GM18507 (cell line): ENCODE measurements around the gene TGFB2.

ENCODE experiments used
- DNase-seq: peaks from one replicate; pipeline ENCODE4 v3.0.0; 2011; ENCODE audit warnings: low read depth; ENCODE audit not compliant: insufficient read length; ENCODE audit errors: extremely low spot score
- FAIRE-seq: peaks from 2 replicates; lab custom pipeline; 2011; peaks lifted over from hg19 to GRCh38; lab: Jason Lieb, UNC

The TGFB2 gene

DNA sequence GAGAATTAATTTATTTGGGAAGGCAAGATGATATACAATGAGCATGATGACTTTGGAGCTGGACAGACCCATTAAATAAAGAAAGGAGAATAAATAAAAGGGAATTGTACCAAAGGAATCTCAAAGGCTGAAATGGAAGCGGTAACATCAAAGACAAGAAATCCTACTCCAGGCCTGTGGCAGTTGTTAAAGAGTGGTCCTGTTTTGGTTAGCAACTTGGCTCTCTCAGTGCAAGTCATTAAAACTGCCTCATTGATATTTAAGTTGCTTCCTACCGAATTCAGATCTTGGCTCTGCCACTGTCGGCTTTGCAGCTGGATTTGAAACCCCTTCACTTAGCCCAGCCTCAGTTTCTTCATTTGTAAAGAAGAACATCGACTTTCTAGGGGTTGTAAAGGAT, 10.1 kb downstream of the TGFB2 start:
- no peak for FAIRE-seq
- no peak for DNase-seq

- DNase-seq, result no peak
- FAIRE-seq, result no peak
These were observed 12.2 kb downstream of the TGFB2 start for GRCh38 chr1:218357211-218357892.

DNA sequence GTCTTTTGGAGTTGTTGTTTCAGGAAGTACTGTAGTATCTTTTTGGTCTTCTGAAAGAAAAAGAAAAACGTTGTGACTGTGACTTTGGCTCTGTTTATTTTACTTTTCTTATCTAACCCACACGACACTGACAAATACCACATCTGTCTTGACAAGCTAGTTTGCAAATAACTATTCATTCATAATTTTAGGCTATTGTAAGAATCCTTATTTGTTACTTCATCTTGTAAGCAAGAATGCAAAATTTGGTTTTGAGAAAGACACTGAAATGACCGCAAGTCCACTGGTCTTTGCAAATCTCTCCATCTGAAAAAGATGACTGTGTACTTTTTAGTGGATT, 12.7 kb downstream of the TGFB2 start:
- FAIRE-seq, result no peak

DNA sequence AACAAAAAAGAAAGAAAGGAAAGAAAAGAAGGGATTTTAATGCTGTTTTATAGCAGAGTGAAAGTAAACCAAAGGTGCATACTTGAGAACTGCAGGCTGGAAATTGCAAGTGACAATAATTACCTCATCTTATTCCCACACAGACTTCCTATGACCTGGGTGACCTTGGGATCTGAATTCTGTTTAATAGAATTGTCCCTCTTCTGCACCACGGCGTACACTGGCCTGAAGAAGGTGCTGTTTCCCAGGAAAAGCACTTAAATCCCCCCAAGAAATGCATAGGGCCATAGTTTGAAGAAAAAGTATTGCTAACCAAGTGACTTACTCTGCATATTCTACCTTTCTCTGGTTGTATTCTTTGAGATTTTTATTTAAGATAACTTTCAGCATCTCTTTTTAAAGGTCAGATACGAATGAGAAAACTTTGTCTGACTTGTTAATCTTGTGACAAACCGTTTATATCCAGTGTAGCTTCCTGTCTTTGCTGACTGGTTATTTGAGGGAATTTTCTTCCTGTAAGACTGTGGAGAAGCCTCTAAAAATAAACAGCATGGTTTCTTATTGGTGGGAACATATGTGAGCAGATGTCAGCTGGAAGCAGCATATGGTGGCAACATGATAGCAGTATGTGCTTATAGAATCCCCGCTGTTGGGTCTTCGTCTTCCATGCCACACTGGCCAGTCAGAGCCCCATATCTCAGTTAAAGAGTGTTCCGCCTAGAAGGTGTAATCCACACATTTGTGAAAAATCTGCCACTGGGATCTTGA, 16.3 kb downstream of the TGFB2 start:
- DNase-seq (no peak), FAIRE-seq (no peak)

More for the DNA sequence above, 12.7 kb downstream of the TGFB2 start:
- no peak for DNase-seq

DNA sequence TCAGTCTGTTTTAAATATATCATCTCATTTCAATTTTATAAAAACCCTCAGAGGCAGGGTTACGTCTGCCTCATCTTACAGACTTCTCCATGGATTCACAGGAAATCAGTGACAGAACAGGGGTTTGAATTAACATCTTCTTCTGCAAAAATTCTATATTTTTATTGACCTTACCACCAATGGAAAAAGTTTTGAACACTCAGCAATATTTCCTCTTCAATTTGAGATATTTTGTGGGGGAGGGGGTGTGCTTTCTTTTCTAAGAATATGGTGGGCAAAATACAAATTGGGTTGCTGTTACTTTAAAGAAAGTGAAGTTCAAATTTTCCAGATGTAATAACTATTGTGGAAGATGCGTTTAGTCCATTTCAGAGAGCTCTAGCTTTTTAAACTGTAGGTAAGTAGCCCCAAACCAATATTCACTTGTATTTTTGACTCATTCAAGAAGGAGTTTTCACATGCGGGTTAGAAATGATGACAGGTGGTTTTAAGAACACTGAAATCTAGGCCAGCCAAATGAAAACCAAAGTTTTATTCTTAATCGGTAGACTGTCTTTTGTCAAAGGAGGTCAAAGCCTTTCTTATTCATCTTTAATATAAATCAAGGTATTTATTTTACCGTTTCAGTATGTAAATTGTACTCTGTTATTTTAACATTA, 17.4 kb downstream of the TGFB2 start:
- DNase-seq, result no peak
- FAIRE-seq, result no peak

DNA sequence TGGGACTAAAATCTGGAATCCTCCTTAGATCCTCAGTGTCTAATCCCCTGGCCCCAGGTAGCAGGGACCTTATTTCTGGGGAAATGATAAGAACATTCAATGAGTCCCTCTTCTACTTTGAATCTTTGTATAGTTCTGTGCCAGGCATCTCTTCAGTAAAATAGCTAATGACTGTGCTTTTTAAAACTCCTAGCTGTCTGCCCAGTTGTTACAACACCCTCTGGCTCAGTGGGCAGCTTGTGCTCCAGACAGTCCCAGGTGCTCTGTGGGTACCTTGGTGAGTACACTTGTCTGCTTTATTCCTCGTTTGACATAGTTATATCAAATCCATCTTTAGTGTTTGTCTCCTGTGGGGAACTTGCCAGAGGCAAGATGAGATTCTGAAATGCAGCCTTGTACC, 18.0 kb downstream of the TGFB2 start:
- DNase-seq (no peak), FAIRE-seq (no peak)

GRCh38 chr1:218364028-218364710, 19.0 kb downstream of the TGFB2 start:
- FAIRE-seq (no peak), DNase-seq (no peak)

DNA sequence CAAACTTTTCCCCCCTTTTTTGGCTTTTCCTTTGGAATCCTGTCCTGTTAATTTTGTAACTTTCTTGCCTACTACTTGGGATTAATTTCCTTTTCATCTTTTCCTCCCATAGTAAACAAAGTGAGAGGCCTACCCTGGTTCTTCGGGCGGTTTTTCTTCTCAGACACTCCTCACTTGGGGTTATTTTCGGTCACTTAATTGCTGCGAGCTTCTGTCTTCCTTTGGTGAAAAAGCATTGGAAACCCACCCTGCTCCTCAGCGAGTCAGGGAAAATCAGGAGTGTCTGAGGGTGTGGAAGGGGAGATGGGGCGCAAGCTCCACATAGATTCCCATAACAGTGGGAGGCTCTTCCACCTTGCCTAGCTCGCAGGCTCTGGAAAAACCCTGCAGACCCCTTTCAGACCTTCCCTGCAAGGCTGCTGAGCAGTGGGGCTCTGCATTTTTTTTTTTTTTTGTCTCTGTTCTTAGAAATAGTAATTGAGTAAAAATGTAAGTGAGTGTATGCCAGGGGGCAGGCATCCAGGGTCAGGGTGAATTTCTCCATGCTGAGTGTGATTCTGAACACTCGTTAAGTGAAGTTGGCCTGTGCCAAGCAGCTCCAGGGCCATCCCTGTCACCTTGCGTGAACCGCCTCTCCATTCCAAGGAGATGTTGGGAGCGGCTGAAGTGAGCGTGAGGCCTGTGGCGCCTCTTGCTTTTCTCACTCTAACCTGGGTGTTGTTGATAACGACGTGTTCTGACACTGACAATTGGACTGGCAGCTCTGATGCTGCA, 20.3 kb downstream of the TGFB2 start:
- FAIRE-seq, result no peak
- no peak for DNase-seq

DNA sequence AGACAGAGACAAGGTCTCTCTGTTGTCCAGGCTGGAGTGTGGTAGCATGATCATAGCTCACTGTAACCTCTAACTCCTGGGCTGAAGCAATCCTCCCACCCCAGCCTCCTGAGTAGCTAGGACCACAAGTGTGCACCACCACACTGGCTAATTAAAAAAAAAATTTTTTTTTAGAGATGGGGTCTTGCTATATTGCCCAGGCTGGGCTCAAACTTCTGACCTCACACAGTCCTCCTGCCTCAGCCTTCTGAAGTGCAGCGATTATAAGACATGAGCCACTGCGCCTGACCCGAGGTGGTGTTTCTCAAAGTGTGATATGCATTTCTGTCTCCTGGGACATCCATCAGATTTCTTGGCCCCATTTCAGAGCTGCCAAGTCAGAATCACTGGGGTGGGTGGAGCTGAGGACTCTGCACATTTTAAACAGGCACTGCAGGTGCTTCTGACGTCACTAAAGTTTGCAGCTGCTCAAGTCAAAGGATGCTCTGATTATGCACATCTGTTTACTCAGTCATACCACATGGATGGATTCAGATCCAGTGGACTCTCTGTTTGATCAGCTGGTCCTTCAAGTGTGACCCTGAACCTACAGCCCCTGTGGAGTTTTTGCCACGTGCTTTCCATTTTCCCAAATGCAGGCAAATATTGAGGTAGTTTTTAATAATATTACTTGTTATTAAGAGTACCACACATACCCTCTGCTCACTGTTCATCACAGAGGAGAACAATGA, 21.4 kb downstream of the TGFB2 start:
- FAIRE-seq (no peak), DNase-seq (no peak)

- FAIRE-seq (no peak), DNase-seq (no peak)
These were observed 22.0 kb downstream of the TGFB2 start for GRCh38 chr1:218367118-218367517.

- DNase-seq (no peak), FAIRE-seq (no peak)
These were observed 23.6 kb downstream of the TGFB2 start for GRCh38 chr1:218368686-218369085.

DNA sequence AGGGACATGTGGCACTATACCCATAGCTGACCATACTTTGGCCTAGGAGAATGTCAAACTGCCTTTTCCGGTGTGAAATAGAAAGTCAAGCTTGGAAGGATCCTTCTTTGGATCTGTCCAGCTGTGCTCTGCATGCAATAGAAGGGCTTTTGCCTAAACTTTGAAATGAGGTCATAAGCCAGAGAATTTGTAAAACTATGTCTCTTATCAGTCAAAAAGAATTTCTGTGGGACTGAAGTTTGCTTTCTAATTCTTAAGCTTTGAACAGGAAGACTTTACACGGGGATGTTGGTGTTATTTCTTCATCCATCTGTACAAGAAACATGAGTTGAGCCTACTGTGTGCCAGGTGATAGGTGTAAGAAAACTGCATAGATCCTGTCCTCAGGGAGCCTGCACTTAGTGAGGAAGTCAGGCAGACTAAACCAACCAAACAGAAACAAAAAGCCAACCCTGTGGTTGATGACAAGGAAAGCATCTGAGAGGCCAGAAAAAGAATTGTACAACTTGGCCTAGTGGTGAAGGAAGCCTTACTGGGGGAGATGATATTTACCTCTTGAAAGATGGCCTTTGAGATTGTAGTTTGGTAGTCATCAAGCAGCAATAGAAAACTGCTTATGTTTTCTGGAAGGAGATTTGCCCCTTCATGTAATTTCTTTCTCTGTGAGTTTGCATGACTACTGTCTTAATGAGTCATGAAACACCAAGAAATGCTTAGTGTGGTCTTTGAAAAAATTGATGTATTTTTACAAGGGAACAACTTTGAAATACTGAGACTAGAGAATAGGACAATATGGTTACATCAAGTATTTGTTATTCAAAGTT, 24.8 kb downstream of the TGFB2 start:
- FAIRE-seq (no peak), DNase-seq (no peak)

- DNase-seq (no peak), FAIRE-seq (no peak)
These were observed 27.0 kb downstream of the TGFB2 start for GRCh38 chr1:218371927-218372672.

DNA sequence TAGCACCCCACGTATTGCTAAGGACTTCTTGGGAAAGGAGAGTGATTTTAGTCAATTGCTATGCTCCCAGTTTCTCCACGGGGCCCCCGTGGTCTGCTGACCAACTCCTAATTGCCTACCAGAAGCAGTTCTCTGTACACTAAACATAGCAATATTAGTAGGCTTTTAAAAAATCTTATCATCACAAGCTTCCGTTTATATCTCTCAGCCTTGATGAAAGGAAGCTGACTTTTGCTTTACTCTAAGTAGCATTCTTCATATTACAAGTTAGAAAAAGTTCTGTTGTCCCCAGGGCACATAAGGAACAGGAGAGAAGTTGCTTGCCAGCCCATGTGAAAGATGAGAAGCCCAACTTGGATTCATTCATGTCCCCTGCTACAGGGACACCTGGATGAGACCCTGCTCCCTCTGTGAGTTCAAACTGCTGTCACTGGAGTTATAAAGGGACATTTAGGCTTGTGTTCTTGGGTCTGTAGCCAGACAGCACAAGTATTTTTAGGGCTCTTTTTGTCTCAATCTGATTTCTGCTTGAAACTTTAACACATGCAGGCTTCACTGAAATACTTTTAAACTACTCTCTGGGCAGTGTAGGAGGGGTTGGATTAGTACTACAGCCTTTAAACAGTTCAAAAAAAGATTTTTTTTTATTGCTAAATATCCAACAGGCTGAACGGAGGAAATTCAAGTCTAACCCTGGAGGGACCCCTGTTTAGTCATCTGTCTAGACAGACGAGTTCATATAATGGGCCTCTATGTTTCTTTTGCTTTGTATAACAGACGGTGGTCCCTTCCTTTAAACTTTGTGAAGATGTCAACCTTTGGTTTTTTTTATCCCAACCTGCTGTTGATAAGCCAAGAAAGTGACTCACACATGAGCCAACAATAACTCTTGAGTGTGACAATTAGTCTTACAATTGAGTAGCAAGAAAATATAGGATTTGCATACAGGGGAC, 29.5 kb downstream of the TGFB2 start:
- FAIRE-seq (no peak), DNase-seq (no peak)

- DNase-seq (no peak), FAIRE-seq (no peak)
These were observed 31.6 kb downstream of the TGFB2 start for GRCh38 chr1:218376722-218377121.

DNA sequence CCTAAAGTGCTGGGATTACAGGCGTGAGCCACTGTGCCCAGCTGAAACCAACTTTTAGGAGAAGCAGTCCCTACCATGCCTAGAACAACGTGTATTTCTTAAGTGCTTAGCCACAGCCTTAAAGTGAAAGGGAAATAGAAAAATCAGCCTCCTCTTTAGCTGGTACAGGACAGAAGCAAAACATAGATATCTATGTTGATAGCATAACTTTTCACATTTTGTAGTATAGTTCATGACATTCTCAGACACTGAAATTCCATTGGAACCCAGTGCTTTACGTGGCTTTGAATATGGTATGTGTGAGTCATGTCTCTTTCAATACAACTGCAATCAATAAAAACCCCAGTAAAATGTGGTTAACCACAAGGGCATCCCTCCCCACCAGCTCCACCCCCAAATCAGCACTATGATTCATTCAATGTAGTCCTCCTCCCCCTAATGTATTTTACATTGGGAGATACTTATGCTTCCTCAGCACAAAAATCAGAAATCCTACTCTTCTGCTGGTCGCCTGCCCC, 32.1 kb downstream of the TGFB2 start:
- FAIRE-seq (no peak), DNase-seq (no peak)
